Immature natural killer cell (primary cell): ENCODE data around the gene TENT4A. TPM values are rescaled to one million over a fixed set of nuclear protein-coding genes. Genes with fewer than 3 reads are reported as not detected.

Source experiments
- DNase-seq, 3 donors: peaks; one replicate each; pipeline ENCODE4 v3.0.0; 2022; ENCODE audit warnings: mixed read lengths in 1 of 3
- H3K27ac Mint-ChIP-seq, 6 donors: one replicate each; pipeline ENCODE4 v1.8.0; 2020; ENCODE audit warnings: mixed read lengths in 6 of 6, mild to moderate bottlenecking in 5 of 6, inconsistent platforms in 4 of 6, moderate library complexity in 3 of 6
- H3K27me3 Mint-ChIP-seq, 3 donors: one replicate each; pipeline ENCODE4 v1.8.0; 2020 to 2021; ENCODE audit warnings: low read depth in 3 of 3, mild to moderate bottlenecking in 3 of 3, mixed read lengths in 3 of 3, moderate library complexity in 3 of 3, inconsistent platforms in 1 of 3
- H3K36me3 Mint-ChIP-seq, 3 donors: one replicate each; pipeline ENCODE4 v1.8.0; 2020; ENCODE audit warnings: mixed read lengths in 3 of 3, inconsistent platforms in 2 of 3, mild to moderate bottlenecking in 2 of 3
- H3K4me1 Mint-ChIP-seq, 2 donors: one replicate each; pipeline ENCODE4 v1.8.0; 2020; ENCODE audit warnings: inconsistent platforms in 2 of 2, mild to moderate bottlenecking in 2 of 2, mixed read lengths in 2 of 2, moderate library complexity in 1 of 2
- H3K4me3 Mint-ChIP-seq, 5 donors: one replicate each; pipeline ENCODE4 v1.8.0; 2020; ENCODE audit warnings: mild to moderate bottlenecking in 5 of 5, mixed read lengths in 5 of 5, inconsistent platforms in 3 of 5, moderate library complexity in 3 of 5
- H3K9me3 Mint-ChIP-seq, 6 donors: one replicate each; pipeline ENCODE4 v1.8.0; 2020; ENCODE audit warnings: mild to moderate bottlenecking in 6 of 6, mixed read lengths in 6 of 6, inconsistent platforms in 4 of 6, moderate library complexity in 3 of 6
- polyA plus RNA-seq, 3 donors: library from polyadenylated mRNA; unstranded; fragments of 300-500 nt; fragmentation: Illumina TruSeq; gene quantifications; one replicate each; pipeline ENCODE4 v1.2.3, GENCODE V29; 2021

Gene TENT4A
- polyA plus RNA-seq, 3 donors from 2014 or later, result 0.05 to 1.6 (median 0.84) TPM

DNA sequence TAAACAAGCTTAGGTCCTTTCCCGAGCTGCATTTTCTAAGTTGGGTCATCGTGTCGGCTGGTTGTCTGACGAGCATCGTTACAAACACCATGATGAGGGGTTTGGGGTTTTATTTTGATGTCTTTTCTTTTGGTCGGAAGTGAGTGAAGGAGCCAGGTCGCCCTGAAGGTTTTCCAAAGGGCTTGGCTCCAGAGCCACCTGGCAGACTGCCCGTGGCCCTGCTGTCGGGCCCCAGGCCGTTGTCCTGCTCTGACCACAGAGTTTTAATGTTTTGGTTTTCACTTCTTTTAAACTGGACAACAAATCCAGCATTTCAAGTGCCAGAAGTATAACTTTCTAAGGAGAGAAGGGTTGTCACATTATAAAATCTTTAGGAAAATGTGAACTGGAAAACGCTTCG, 42.3 kb downstream of the TENT4A start:
- no peak for DNase-seq
- Mint-ChIP-seq H3K4me1 (peaks cover 10 to 27% of the 10 kb centered on the region in 2 donors), H3K27ac (no peak overlapping the region), H3K36me3 (peaks cover 26 to 43% (median 28%) of the 10 kb centered on the region in 3 donors), H3K4me3 (no peak overlapping the region), H3K27me3 (peaks cover 0 to 3% (median 2%) of the 10 kb centered on the region in 3 donors), H3K9me3 (no peaks in the 10 kb centered on the region)

DNA sequence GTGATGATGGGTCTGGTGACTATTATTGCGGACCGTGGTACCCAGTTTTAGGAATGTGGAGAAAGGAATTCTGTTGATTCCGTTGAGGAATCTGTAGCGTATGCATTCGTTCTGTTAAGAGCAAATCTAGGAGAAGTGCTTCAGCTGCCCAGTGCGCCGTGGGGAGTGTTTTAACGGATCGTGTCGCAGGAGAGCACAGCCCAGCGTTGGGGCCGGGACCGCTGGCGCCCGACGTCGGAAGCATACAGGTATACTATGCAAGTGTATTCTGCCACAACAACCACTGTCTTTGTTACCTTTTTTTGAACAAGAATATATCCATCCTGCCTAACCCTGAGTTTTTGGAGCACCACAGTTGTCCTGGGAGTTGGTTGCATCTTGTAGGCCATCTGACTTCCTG, 42.7 kb downstream of the TENT4A start:
- Mint-ChIP-seq H3K9me3 (no peaks in the 10 kb centered on the region), H3K36me3 (peaks cover 26 to 41% (median 28%) of the 10 kb centered on the region in 3 donors), H3K4me3 (no peak overlapping the region), H3K4me1 (peaks cover 7 to 22% of the 10 kb centered on the region in 2 donors), H3K27me3 (peaks cover 2 to 4% (median 3%) of the 10 kb centered on the region in 3 donors), H3K27ac (no peak overlapping the region)
- no peak for DNase-seq

DNA sequence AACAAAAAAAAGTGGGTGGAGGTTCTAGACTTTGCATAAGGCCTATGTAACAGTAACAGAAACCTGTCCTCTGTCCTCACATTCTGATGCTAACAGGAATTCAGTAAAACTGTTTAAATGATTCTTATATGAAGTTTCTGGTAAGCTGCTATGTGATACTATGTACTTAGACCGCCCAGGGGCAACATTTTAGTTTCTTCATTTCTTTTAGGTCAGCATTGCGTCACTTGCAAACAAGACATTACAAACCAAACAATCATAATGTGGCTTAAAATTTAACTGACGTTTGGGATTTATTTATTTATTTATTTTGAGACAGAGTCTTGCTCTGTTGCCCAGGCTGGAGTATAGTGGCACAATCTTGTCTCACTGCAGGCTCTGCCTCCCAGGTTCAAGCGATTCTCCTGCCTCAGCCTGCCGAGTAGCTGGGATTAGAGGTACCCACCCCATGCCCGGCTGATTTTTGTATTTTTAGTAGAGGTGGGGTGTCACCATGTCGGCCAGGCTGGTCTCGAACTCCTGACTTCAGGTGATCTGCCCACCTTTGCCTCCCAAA, 44.3 kb downstream of the TENT4A start:
- Mint-ChIP-seq H3K4me3 (no peak overlapping the region), H3K9me3 (no peaks in the 10 kb centered on the region), H3K27ac (no peak overlapping the region), H3K4me1 (peaks cover 2 to 7% of the 10 kb centered on the region in 2 donors), H3K36me3 (peaks cover 21 to 31% (median 22%) of the 10 kb centered on the region in 3 donors), H3K27me3 (peaks cover 0 to 4% (median 2%) of the 10 kb centered on the region in 3 donors)
- no peak for DNase-seq

DNA sequence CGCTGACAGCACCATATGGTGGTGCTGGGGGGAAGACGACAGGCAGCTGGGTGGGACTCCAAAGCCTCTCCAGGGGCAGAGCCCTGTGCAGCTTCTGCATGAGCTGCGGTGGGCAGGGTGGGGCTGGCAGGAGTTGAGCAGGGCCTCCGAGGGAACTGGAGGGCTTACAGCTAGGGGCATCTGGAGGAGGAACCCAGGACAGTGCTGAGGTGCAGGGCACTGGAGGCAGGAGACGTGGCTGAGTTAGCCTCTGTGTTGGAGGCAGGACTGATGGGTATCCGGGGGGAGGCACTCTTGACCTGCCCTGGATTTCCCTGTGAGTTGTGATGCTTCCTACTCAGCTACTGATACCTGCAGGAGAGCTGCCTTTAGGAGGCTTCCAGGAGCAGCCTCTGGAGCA, 45.0 kb downstream of the TENT4A start:
- Mint-ChIP-seq H3K27ac (no peak overlapping the region), H3K9me3 (no peaks in the 10 kb centered on the region), H3K36me3 (peaks cover 16 to 26% (median 17%) of the 10 kb centered on the region in 3 donors), H3K27me3 (peaks cover 0 to 4% (median 2%) of the 10 kb centered on the region in 3 donors), H3K4me1 (peaks cover 0 to 7% of the 10 kb centered on the region in 2 donors), H3K4me3 (no peak overlapping the region)
- no peak for DNase-seq

DNA sequence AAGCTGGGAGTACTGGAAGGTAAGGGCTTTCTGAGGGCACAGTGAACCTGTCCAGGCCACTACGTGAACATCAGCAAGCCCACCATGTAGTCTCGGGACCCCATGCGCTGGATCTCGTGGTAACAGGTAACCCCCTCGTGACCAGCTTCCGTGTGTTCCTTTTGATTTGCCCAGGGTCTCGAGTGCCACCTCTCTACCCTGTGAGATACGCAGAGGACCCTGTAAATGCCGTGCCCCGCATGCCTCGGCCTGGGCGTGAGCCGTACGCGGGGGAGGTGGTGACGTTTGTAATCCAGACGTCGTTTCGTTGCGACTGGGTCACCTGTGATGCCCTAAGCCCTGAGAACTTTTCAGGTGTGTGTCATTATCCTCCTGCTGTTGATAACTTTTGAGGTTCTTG, 45.5 kb downstream of the TENT4A start:
- DNase-seq, result no peak
- H3K9me3 Mint-ChIP-seq, result no peaks in the 10 kb centered on the region
- H3K4me1 Mint-ChIP-seq, result peaks cover 0 to 7% of the 10 kb centered on the region in 2 donors
- H3K27me3 Mint-ChIP-seq, result peaks cover 0 to 4% (median 3%) of the 10 kb centered on the region in 3 donors
- peaks cover 12 to 22% (median 13%) of the 10 kb centered on the region in 3 donors for H3K36me3 Mint-ChIP-seq
- H3K27ac Mint-ChIP-seq, result no peak overlapping the region
- no peak overlapping the region for H3K4me3 Mint-ChIP-seq

DNA sequence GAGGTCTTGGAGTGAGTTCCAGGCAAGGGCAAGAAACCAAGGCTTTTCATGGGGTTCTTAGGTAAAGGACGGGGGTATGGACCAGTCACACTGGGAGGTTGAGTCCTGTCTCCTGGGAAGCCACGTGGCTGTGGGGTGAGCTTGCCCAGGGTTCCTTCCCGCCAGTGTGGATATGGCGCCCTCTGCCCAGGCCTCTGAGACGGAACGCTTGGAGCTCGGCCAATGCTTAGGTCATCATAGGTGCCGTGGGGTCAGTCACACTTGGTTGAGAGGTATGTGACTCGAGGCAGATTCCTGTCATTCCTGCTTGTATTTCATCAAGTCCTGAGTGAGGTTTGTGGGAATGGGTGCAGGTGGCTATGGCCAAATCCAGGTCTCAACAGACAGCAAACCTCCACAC, 46.2 kb downstream of the TENT4A start:
- Mint-ChIP-seq H3K36me3 (peaks cover 7 to 19% (median 10%) of the 10 kb centered on the region in 3 donors), H3K9me3 (no peaks in the 10 kb centered on the region), H3K27ac (no peak overlapping the region), H3K4me3 (no peak overlapping the region), H3K4me1 (peaks cover 0 to 7% of the 10 kb centered on the region in 2 donors), H3K27me3 (peaks cover 0 to 4% (median 3%) of the 10 kb centered on the region in 3 donors)
- no peak for DNase-seq

DNA sequence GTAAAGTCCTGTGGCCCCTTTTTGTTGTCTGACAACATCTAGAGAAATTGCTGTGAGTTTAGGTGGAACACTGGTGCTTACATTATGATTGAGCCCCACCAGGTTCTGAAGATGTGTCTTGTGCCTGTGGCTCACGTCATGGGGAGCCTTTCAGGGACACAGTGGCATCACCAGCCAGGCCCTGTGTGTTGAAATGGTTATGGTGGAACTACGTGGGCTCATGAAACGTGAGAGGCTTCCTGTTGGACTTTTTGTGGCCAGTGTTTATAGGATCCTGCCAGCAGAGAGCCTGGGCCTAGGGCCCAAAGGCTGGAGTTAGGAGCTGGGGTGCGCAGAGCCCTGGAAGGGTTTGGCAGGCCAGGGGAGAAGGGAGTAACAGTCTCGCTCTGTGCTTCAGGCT, 46.8 kb downstream of the TENT4A start:
- H3K27ac Mint-ChIP-seq, result no peak overlapping the region
- H3K27me3 Mint-ChIP-seq, result peaks cover 0 to 4% (median 3%) of the 10 kb centered on the region in 3 donors
- H3K36me3 Mint-ChIP-seq, result peaks cover 5 to 18% (median 9%) of the 10 kb centered on the region in 3 donors
- no peak for DNase-seq
- H3K4me1 Mint-ChIP-seq, result peaks cover 0 to 7% of the 10 kb centered on the region in 2 donors
- H3K9me3 Mint-ChIP-seq, result no peaks in the 10 kb centered on the region
- H3K4me3 Mint-ChIP-seq, result no peak overlapping the region

DNA sequence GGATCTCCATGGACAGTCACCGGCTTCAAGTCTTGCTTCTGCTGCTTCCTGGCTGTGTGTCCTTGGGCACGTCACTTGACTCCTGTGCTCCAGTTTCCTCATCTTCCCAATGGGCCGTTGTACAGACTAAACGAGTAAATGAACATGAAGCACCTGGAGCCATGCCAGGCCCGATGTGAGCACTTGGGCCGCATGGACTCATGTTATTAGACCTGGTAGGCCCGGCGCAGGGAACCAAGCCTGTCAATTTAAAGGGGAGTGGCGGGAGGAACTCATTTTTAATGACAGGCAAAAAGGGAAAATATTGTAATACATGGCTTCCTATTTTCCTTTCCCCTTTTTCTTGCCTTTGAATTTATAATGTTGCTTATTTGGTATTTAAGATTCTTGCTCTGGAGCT, 47.5 kb downstream of the TENT4A start:
- no peak for DNase-seq
- no peak overlapping the region for H3K27ac Mint-ChIP-seq
- peaks cover 2 to 11% (median 5%) of the 10 kb centered on the region in 3 donors for H3K36me3 Mint-ChIP-seq
- no peak overlapping the region for H3K4me3 Mint-ChIP-seq
- H3K9me3 Mint-ChIP-seq, result no peaks in the 10 kb centered on the region
- peaks cover 0 to 4% (median 1%) of the 10 kb centered on the region in 3 donors for H3K27me3 Mint-ChIP-seq
- H3K4me1 Mint-ChIP-seq, result peaks cover under 1 to 9% of the 10 kb centered on the region in 2 donors

DNA sequence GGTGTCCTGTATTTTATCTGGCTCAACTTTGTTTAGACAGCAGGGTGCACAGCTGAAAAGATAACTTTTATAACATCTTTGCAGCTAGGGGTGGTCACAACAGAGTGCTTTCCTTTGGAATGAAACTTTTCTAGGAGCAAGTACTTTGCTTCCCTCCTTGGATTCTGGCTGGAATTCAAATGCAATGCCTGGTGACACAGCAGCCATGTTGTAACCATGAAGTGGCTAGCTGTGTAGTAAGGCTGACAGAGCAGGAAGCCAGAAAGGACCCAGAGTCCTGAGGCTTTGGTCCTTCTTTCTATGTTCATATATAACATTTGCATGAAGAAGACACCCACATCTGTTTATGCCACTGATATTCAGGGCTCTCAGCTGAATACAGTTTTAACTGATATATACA, 48.1 kb downstream of the TENT4A start:
- DNase-seq, result no peak
- Mint-ChIP-seq H3K36me3 (peaks cover 0 to 7% (median 5%) of the 10 kb centered on the region in 3 donors), H3K27ac (no peak overlapping the region), H3K4me3 (no peak overlapping the region), H3K27me3 (peaks cover 0 to 4% (median 1%) of the 10 kb centered on the region in 3 donors), H3K9me3 (no peaks in the 10 kb centered on the region), H3K4me1 (peaks cover 4 to 15% of the 10 kb centered on the region in 2 donors)

DNA sequence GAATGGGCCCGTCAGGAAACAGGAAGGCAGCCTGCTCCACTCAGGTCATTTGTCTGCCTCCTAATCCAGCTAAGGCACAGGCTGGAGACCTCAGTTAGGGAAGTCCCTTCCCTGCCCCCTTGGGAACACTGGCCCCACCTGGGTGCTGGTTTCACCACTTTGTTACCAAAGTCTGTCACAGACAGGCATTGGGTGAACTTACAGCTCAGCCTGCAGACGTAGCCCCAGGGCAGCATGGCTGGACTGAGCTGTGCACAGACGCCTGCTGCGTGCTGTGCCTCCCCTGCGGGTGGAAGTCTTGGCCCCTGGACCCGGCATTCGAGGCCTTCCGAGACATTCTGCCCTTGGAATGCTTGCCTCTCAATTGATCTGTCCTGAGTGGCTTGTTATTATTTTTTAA, 48.9 kb downstream of the TENT4A start:
- H3K4me3 Mint-ChIP-seq, result no peak overlapping the region
- peaks cover 7 to 10% of the 10 kb centered on the region in 2 donors for H3K4me1 Mint-ChIP-seq
- peaks cover 0 to 1% (median 0%) of the 10 kb centered on the region in 3 donors for H3K36me3 Mint-ChIP-seq
- peaks cover 0 to 4% (median 1%) of the 10 kb centered on the region in 3 donors for H3K27me3 Mint-ChIP-seq
- DNase-seq, result no peak
- no peak overlapping the region for H3K27ac Mint-ChIP-seq
- H3K9me3 Mint-ChIP-seq, result no peaks in the 10 kb centered on the region

DNA sequence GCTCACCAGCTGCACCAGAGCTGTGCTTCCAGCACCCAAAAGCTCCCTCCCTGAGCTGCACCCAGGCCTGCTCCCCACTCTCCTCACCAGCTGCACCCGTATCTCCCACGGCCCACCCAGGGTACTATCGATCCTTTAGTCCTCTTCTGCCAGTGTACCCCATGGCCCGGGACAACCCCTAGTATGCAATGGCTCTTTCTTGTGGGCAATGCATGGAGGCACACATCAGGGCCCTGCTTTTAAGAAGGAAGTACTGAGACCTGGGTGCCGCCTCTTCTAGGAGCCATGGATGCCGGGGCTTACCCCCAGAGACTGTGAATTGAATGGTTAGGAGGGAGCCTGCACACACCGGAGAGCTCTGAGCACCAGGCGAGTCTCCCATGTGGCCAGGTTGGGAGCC, 49.5 kb downstream of the TENT4A start:
- no peak overlapping the region for H3K4me3 Mint-ChIP-seq
- no peaks in the 10 kb centered on the region for H3K9me3 Mint-ChIP-seq
- peaks cover 10% of the 10 kb centered on the region in 2 donors for H3K4me1 Mint-ChIP-seq
- H3K27me3 Mint-ChIP-seq, result peaks cover 0 to 4% (median 1%) of the 10 kb centered on the region in 3 donors
- DNase-seq, result no peak
- H3K27ac Mint-ChIP-seq, result no peak overlapping the region
- H3K36me3 Mint-ChIP-seq, result no peaks in the 10 kb centered on the region

DNA sequence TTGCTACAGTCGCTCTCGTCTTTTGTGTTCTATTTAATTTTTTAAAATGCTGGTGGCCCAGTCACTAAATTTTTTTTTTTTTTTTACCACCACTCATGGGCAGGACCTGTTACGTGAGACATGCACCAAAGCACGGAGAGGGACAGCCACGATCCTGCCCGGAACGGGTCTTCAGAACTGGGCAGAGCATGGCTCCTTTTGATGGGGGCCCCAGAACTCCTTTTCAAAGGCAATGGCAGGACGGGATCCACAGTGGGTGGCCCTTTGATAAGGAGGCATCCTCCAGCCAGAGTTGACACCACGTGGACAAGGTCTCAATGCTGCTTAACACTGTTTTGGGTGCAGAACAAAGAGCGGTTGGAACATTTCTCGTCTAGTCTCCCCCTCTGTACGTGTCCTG, 50.0 kb downstream of the TENT4A start:
- H3K36me3 Mint-ChIP-seq, result no peaks in the 10 kb centered on the region
- no peak overlapping the region for H3K4me3 Mint-ChIP-seq

DNA sequence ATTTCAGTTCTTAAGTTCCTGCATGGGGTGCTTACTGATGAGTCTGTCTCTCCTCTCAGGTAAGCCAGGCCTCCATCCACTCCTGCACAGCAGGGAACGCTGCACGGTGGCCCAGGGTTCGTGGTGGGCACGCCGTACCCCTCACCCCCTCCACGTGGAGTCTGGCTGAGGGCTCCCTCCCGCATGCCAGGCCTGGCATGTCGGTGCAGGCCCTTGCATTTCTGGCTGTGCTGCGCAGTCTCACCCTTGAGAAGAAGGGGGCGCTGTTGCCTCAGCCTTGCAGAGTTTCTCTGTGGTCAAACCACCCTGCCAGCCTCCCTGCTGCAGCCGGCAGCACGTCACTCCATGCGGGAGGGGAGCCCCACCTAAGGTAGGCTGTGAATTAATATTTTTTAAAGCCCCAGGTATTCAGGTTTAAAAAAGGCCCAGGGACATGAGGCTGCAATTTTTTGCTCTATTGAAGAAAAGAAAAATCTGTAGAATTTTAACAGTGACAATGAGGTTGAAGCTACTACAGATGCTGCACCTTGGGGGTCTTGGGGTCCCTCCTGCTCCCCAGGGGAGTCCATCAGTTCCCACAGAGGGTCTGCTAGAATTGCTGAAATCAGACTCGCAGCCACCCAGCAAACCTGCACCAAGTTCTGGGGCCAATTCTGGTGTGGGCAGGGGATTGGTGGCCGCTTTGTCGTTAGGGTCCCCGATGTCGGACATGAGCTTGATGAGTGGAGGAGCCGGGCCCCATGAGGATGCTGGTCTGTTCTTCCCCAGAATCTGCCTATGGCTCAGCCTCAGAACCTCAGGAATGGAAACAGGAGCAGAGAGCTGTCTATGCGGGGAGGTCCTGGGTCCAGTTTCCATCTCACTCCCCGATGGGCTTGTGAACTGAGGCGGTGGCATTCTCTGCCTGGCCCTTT, 52.6 kb downstream of the TENT4A start:
- DNase-seq, result peak; percentile 57 to 63 (median 60)
- H3K9me3 Mint-ChIP-seq, result no peaks in the 10 kb centered on the region
- H3K4me3 Mint-ChIP-seq, result peak overlapping the region in 3 of 5 donors; percentile 19 to 50 (median 40)
- peaks cover 10% of the 10 kb centered on the region in 2 donors for H3K4me1 Mint-ChIP-seq
- H3K27ac Mint-ChIP-seq, result no peak overlapping the region
- H3K36me3 Mint-ChIP-seq, result no peaks in the 10 kb centered on the region
- H3K27me3 Mint-ChIP-seq, result peaks cover 0 to 2% (median 1%) of the 10 kb centered on the region in 3 donors

More for the DNA sequence above, 50.0 kb downstream of the TENT4A start:
- DNase-seq, result no peak
- Mint-ChIP-seq H3K9me3 (no peaks in the 10 kb centered on the region), H3K4me1 (peaks cover 10% of the 10 kb centered on the region in 2 donors), H3K27me3 (peaks cover 0 to 4% (median 2%) of the 10 kb centered on the region in 3 donors), H3K27ac (no peak overlapping the region)

DNA sequence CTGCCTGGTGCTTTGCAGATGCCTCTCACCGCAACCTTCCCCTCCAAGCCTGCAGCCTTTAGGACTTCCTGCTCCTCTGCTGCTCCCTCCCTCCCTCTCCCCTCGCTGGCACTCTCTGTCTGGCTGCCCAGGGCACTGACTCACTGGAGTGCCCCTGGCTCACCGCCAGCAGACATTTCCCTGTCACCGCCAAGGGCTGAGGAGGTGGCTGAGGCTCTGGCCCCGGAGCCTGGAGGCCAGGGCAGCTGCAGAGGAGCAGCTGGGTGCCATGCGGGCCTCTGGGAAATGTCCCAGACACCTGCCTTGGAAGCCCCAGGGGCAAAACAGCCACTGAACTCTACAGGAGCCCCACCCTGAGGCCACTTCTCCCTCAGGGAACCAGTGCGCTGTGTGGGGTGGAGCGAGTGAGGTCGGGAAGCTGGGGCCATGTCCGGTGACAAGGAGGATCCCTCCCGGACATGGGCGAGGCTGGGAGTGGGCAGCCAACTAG, 53.4 kb downstream of the TENT4A start:
- H3K27me3 Mint-ChIP-seq, result peaks cover 0 to 2% (median 0%) of the 10 kb centered on the region in 3 donors
- no peak overlapping the region for H3K4me3 Mint-ChIP-seq
- H3K9me3 Mint-ChIP-seq, result no peaks in the 10 kb centered on the region
- H3K4me1 Mint-ChIP-seq, result peaks cover 10% of the 10 kb centered on the region in 2 donors
- H3K27ac Mint-ChIP-seq, result peak overlapping the region in 1 of 6 donors; percentile 22
- no peaks in the 10 kb centered on the region for H3K36me3 Mint-ChIP-seq
- DNase-seq, result peak; percentile 27 to 41 (median 31)
